HCT116 (cell line): ENCODE measurements around the gene WNT2B. TPM values are rescaled to one million over a fixed set of nuclear protein-coding genes. Genes with fewer than 3 reads are reported as not detected.

Experiments used
- ATAC-seq: fragments of 200-7000 bp; cut with Tn5 transposase; 2 replicates; pipeline ENCODE4 v1.9.1; 2020; ENCODE audit warnings: mild to moderate bottlenecking, moderate library complexity
- BruUV-seq: library from RNA; stranded (reverse); fragments of 400-500 nt; replicated peaks from 2 replicates; lab custom pipeline; 2021; lab: Mats Ljungman, UMichigan
- CTCF ChIA-PET: fragments of 300-600 bp; sonication (Branson Sonifier 250); formaldehyde crosslinking; loops from one replicate; lab custom pipeline; 2021; ENCODE audit warnings: antibody characterized with exemption; lab: Charles Lee
- POLR2A ChIA-PET: fragments of 300-600, 350-600 bp; sonication (Branson Sonifier 250); formaldehyde crosslinking; loops from one replicate; lab custom pipeline; 2021; ENCODE audit warnings: antibody characterized with exemption; lab: Charles Lee
- RAD21 ChIA-PET, 2 experiments: fragments of 300-600 bp; sonication (Branson Sonifier 250); formaldehyde crosslinking; loops; one replicate each; lab custom pipeline; 2023; ENCODE audit warnings: low total read pairs in 2 of 2; ENCODE audit not compliant: uncharacterized antibody in 2 of 2, unreplicated experiment in 2 of 2, low non-redundant PET in 1 of 2; lab: Charles Lee
- DNase-seq: peaks from one replicate; pipeline ENCODE4 v3.0.0-alpha.2; 2010; ENCODE audit warnings: low read depth, low spot score
- H2AFZ ChIP-seq: fragments of 200-600 bp; shearing (Covaris generic), sonication (generic); 2 replicates; pipeline ENCODE4 v1.6.1; 2017; ENCODE audit warnings: low read depth, mixed run types, mixed read lengths, antibody characterized with exemption, low read length; ENCODE audit not compliant: poor library complexity, severe bottlenecking
- H3K27ac ChIP-seq: 2 replicates; pipeline ENCODE4 v1.5.1; 2012; ENCODE audit warnings: low read depth, low read length
- H3K27me3 ChIP-seq: fragments of 200-600 bp; sonication (generic); 2 replicates; pipeline ENCODE4 v1.6.1; 2016; ENCODE audit warnings: mixed run types, low read length, mixed read lengths; ENCODE audit not compliant: insufficient read depth
- H3K36me3 ChIP-seq, 2 experiments: fragments of 200-500 bp in 1 of 2; fragments of 200-600 bp in 1 of 2; sonication (Bioruptor generic) in 1 of 2; sonication (generic) in 1 of 2; 2 replicates each; pipeline versions ENCODE4 v1.5.1 to v1.6.1; 2014 to 2016; ENCODE audit warnings: low read length in 2 of 2, inconsistent platforms in 1 of 2, mixed read lengths in 1 of 2, mixed run types in 1 of 2; ENCODE audit not compliant: insufficient read depth in 2 of 2, control insufficient read depth in 1 of 2
- H3K4me1 ChIP-seq, 2 experiments: fragments of 200-600 bp in 1 of 2; sonication (generic) in 1 of 2; 2 replicates each; pipeline versions ENCODE4 v1.5.1 to v1.6.1; 2012 to 2017; ENCODE audit warnings: low read length in 2 of 2, inconsistent platforms in 1 of 2, mild to moderate bottlenecking in 1 of 2, mixed read lengths in 1 of 2, mixed run types in 1 of 2, moderate library complexity in 1 of 2; ENCODE audit not compliant: insufficient read depth in 2 of 2, control insufficient read depth in 1 of 2
- H3K4me2 ChIP-seq: fragments of 200-600 bp; sonication (generic); 2 replicates; pipeline ENCODE4 v1.6.1; 2017; ENCODE audit warnings: mixed run types, low read length, mixed read lengths
- H3K4me3 ChIP-seq, 2 experiments: fragments of 200-600 bp in 1 of 2; sonication (generic) in 1 of 2; replicated peaks in 1 of 2; 2 replicates each; pipeline ENCODE4 v1.5.1; 2011 to 2016; ENCODE audit warnings: low read length in 2 of 2, control low read depth in 1 of 2, low read depth in 1 of 2, mild to moderate bottlenecking in 1 of 2, mixed read lengths in 1 of 2, mixed run types in 1 of 2
- H3K79me2 ChIP-seq: fragments of 200-600 bp; sonication (generic); 2 replicates; pipeline ENCODE4 v1.6.1; 2017; ENCODE audit warnings: mild to moderate bottlenecking, mixed run types, low read length, moderate library complexity, mixed read lengths; ENCODE audit not compliant: insufficient read depth
- H3K9ac ChIP-seq: fragments of 200-600 bp; sonication (generic); 2 replicates; pipeline ENCODE4 v1.6.1; 2016; ENCODE audit warnings: low read length, mixed read lengths
- H3K9me2 ChIP-seq: fragments of 200-600 bp; sonication (generic), shearing (Covaris generic); 2 replicates; pipeline ENCODE4 v1.6.1; 2017; ENCODE audit warnings: mixed run types, mild to moderate bottlenecking, moderate library complexity; ENCODE audit not compliant: insufficient read depth
- H3K9me3 ChIP-seq, 2 experiments: fragments of 200-500 bp in 1 of 2; fragments of 200-600 bp in 1 of 2; sonication (Bioruptor generic) in 1 of 2; sonication (generic) in 1 of 2; 2 replicates each; pipeline ENCODE4 v1.6.1; 2014 to 2017; ENCODE audit warnings: low read length in 2 of 2, mixed read lengths in 2 of 2, inconsistent platforms in 1 of 2, low read depth in 1 of 2, mild to moderate bottlenecking in 1 of 2, mixed run types in 1 of 2, moderate library complexity in 1 of 2; ENCODE audit not compliant: control insufficient read depth in 1 of 2, insufficient read depth in 1 of 2
- H4K20me1 ChIP-seq: fragments of 200-600 bp; sonication (generic), shearing (Covaris generic); 2 replicates; pipeline ENCODE4 v1.6.1; 2017; ENCODE audit warnings: mixed run types, mild to moderate bottlenecking, moderate library complexity; ENCODE audit not compliant: insufficient read depth
- CTCF ChIP-seq, 3 experiments: fragments of 200-600 bp in 1 of 3; sonication (generic) in 1 of 3; IDR thresholded peaks in 2 of 3; conservative IDR thresholded peaks in 1 of 3; 2 replicates each; pipeline ENCODE4 v1.5.1; 2012 to 2017; ENCODE audit warnings: low read depth in 2 of 3, low read length in 2 of 3, antibody characterized with exemption in 1 of 3, borderline replicate concordance in 1 of 3, control low read depth in 1 of 3, mild to moderate bottlenecking in 1 of 3, mixed read lengths in 1 of 3, mixed run types in 1 of 3, moderate library complexity in 1 of 3; ENCODE audit not compliant: insufficient read depth in 1 of 3
- EGR1 ChIP-seq: IDR thresholded peaks from 2 replicates; pipeline ENCODE4 v1.6.1; 2012; ENCODE audit warnings: low read depth
- EZH2 ChIP-seq: fragments of 200-600 bp; sonication (generic); IDR thresholded peaks from 2 replicates; pipeline ENCODE4 v1.6.1; 2017; ENCODE audit warnings: antibody characterized with exemption, mixed run types
- EZH2phosphoT487 ChIP-seq: fragments of 200-600 bp; IDR thresholded peaks from 2 replicates; pipeline ENCODE4 v1.6.1; 2018; ENCODE audit warnings: antibody characterized with exemption, borderline replicate concordance
- FOSL1 ChIP-seq: IDR thresholded peaks from 2 replicates; pipeline ENCODE4 v1.6.1; 2012; ENCODE audit warnings: low read depth
- POLR2A ChIP-seq: IDR thresholded peaks from 2 replicates; pipeline ENCODE4 v1.7.0; 2011; ENCODE audit warnings: borderline replicate concordance; ENCODE audit not compliant: insufficient read depth, insufficient read length; ENCODE audit errors: extremely low read depth
- SIN3A ChIP-seq: IDR thresholded peaks from 2 replicates; pipeline ENCODE4 v1.6.1; 2012; ENCODE audit warnings: low read depth
- SP1 ChIP-seq: IDR thresholded peaks from 2 replicates; pipeline ENCODE4 v1.6.1; 2012; ENCODE audit warnings: low read depth
- YY1 ChIP-seq: IDR thresholded peaks from 2 replicates; pipeline ENCODE4 v1.6.1; 2011; ENCODE audit warnings: low read length, low read depth, moderate library complexity, mild to moderate bottlenecking; ENCODE audit not compliant: insufficient replicate concordance; ENCODE audit errors: extremely low read depth
- ZBTB33 ChIP-seq: IDR thresholded peaks from 2 replicates; pipeline ENCODE4 v1.6.1; 2011; ENCODE audit warnings: mild to moderate bottlenecking, low read length, moderate library complexity; ENCODE audit not compliant: insufficient replicate concordance; ENCODE audit errors: extremely low read depth
- ZFX ChIP-seq: fragments of 450-650 bp; IDR thresholded peaks from 2 replicates; pipeline ENCODE4 v1.6.1; 2017
- ZNF274 ChIP-seq: fragments of 200-500 bp; sonication (Bioruptor generic); IDR thresholded peaks from 2 replicates; pipeline ENCODE4 v1.6.1; 2014; ENCODE audit warnings: mild to moderate bottlenecking, low read depth, low read length, inconsistent platforms
- intact Hi-C: fragments of 100-400 bp; cut with micrococcal nuclease; formaldehyde crosslinking; loops from 2 replicates; pipeline ENCODE4 v1.10.0; 2022
- total RNA-seq: library from RNA; stranded (reverse); gene quantifications from one replicate; pipeline ENCODE4 v1.2.1, GENCODE V29; 2021; ENCODE audit not compliant: unreplicated experiment

The WNT2B gene
- total RNA-seq, 1 experiment from 2014 or later = 1.5 TPM

- TF ChIP-seq YY1 (no peak), ZFX (no peak), SP1 (no peak), EGR1 (no peak)
- no TSS peak for BruUV-seq
- intact Hi-C loops = no loop called here
- Histone ChIP-seq H3K4me2 (no peak overlapping the region), H3K27ac (no peak overlapping the region), H3K4me1 (peaks cover 2 to 8% of the 10 kb centered on the region in 2 experiments; a peak in 2 of 4 replicates), H3K4me3 (no peak overlapping the region), H4K20me1 (no peaks in the 10 kb centered on the region), H3K36me3 (no peaks in the 10 kb centered on the region), H3K9ac (no peak overlapping the region), H3K27me3 (no peaks in the 10 kb centered on the region), H3K9me3 (no peaks in the 10 kb centered on the region), H2AFZ (no peak overlapping the region), H3K79me2 (no peaks in the 10 kb centered on the region), H3K9me2 (no peaks in the 10 kb centered on the region)
- ATAC-seq (no peak), DNase-seq (no peak)
- ChIA-PET RAD21 (no interaction called here), CTCF (no interaction called here), POLR2A (no interaction called here)
Observed at GRCh38 chr1:112516141-112516540, 7.4 kb downstream of the WNT2B start.

GRCh38 chr1:112517231-112517630 is 8.5 kb downstream of the WNT2B start:
- Histone ChIP-seq H3K9me3 (no peaks in the 10 kb centered on the region), H3K4me2 (no peak overlapping the region), H3K4me3 (no peak overlapping the region), H3K27ac (no peak overlapping the region), H3K79me2 (no peaks in the 10 kb centered on the region), H3K9ac (no peak overlapping the region), H2AFZ (no peak overlapping the region), H4K20me1 (no peaks in the 10 kb centered on the region), H3K9me2 (no peaks in the 10 kb centered on the region), H3K36me3 (no peaks in the 10 kb centered on the region), H3K4me1 (peaks cover 2 to 9% of the 10 kb centered on the region in 2 experiments; a peak in 2 of 4 replicates)
- no TSS peak for BruUV-seq
- ATAC-seq (no peak), DNase-seq (no peak)
- ChIA-PET CTCF (no interaction called here), POLR2A (no interaction called here), RAD21 (no interaction called here)
- intact Hi-C loops = no loop called here
- no peak for TF ChIP-seq ZBTB33
- TF ChIP-seq SIN3A = no peak
- no peak for TF ChIP-seq POLR2A
- TF ChIP-seq ZNF274 = no peak
- no peak for TF ChIP-seq ZFX
- TF ChIP-seq CTCF (IDR thresholded peaks at IDR 0.05 in 2 of 3, conservative IDR thresholded peaks at IDR 0.05 in 1 of 3; ENCODE audit: borderline replicate concordance in 1 of 3, insufficient read depth in 1 of 3, low read depth in 2 of 3, low read length in 2 of 3) = no peak
- no peak for TF ChIP-seq EZH2
- no peak for TF ChIP-seq EZH2phosphoT487
- no peak for TF ChIP-seq SP1
- TF ChIP-seq FOSL1 = no peak
- TF ChIP-seq, all 23 proteins: peak for 0
- no peaks in the 10 kb centered on the region for H3K27me3 ChIP-seq
